Colonic mucosa (tissue), 4 donors: ENCODE data around the gene ACTR2. TPM values are rescaled to one million over a fixed set of nuclear protein-coding genes. Genes with fewer than 3 reads are reported as not detected.

ENCODE experiments used
- DNase-seq: peaks from one replicate; pipeline ENCODE4 v3.0.0-alpha.2; 2020
- H3K27ac ChIP-seq: fragments of 200-600 bp; one replicate; pipeline ENCODE4 v1.8.0; 2021
- H3K27me3 ChIP-seq: fragments of 200-600 bp; one replicate; pipeline ENCODE4 v1.8.0; 2021
- H3K36me3 ChIP-seq: fragments of 200-600 bp; one replicate; pipeline ENCODE4 v1.8.0; 2021
- H3K4me1 ChIP-seq: fragments of 200-600 bp; one replicate; pipeline ENCODE4 v1.8.0; 2021; ENCODE audit warnings: mild to moderate bottlenecking
- H3K4me3 ChIP-seq: fragments of 200-600 bp; one replicate; pipeline ENCODE4 v1.8.0; 2021
- H3K9ac ChIP-seq, 2 donors: one replicate each; pipeline ENCODE4 v1.7.0; 2013; ENCODE audit warnings: control low read depth in 2 of 2, low read depth in 2 of 2, low read length in 2 of 2
- H3K9me3 ChIP-seq: fragments of 200-600 bp; one replicate; pipeline ENCODE4 v1.8.0; 2021
- CTCF ChIP-seq: fragments of 200-600 bp; IDR thresholded peaks from one replicate; pipeline ENCODE4 v1.8.0; 2022; ENCODE audit warnings: antibody characterized with exemption, mild to moderate bottlenecking
- intact Hi-C: fragments of 100-400 bp; cut with DNase I; formaldehyde crosslinking; loops from one replicate; pipeline ENCODE4 v1.14.1; 2022
- total RNA-seq, 2 donors: library from RNA; stranded (reverse); fragmentation: NEBNext Ultra II Directional in 1 of 2; extraction: Animal tissue kit (Norgen Biotek cat#: 25700) in 1 of 2; gene quantifications; one replicate each; pipeline ENCODE4 v1.2.1, GENCODE V29; 2021
- donor health status: healthy.
- donor health status: DM: no; HTN: no; CAD: no.
- donor health status: DM: no; HTN: no; CAD: no.

ACTR2 gene
- total RNA-seq, 2 donors from 2014 or later: 314 to 406 TPM

GRCh38 chr2:65319674-65320041 is 92.0 kb downstream of the ACTR2 start:
- no peak overlapping the region for H3K4me3 ChIP-seq
- no peak for TF ChIP-seq CTCF
- intact Hi-C loops: no loop called here
- H3K9me3 ChIP-seq: no peaks in the 10 kb centered on the region
- H3K9ac ChIP-seq: no peak overlapping the region
- no peaks in the 10 kb centered on the region for H3K27me3 ChIP-seq
- H3K4me1 ChIP-seq: no peaks in the 10 kb centered on the region
- no peak for DNase-seq
- H3K36me3 ChIP-seq: no peaks in the 10 kb centered on the region
- H3K27ac ChIP-seq: no peak overlapping the region

GRCh38 chr2:65320042-65320725 is 92.6 kb downstream of the ACTR2 start:
- no peak overlapping the region for H3K4me3 ChIP-seq
- no peak overlapping the region for H3K9ac ChIP-seq
- H3K4me1 ChIP-seq: no peaks in the 10 kb centered on the region
- TF ChIP-seq CTCF: no peak
- no peaks in the 10 kb centered on the region for H3K9me3 ChIP-seq
- intact Hi-C loops: no loop called here
- peak overlapping the region; percentile 17 for H3K27ac ChIP-seq
- no peaks in the 10 kb centered on the region for H3K36me3 ChIP-seq
- no peaks in the 10 kb centered on the region for H3K27me3 ChIP-seq
- no peak for DNase-seq

Other genes starting within 250 kb of the ACTR2 start
- gene SLC1A4, start 238.4 kb upstream of the ACTR2 start, total RNA-seq: 10 to 100 TPM; 13.7 to 32.4 TPM
- 1 to 10 TPM; 7.1 to 8.5 TPM for gene CEP68, start 171.4 kb upstream of the ACTR2 start, total RNA-seq
- 100 to 1,000 TPM; 187 to 212 TPM for gene RAB1A, start 97.7 kb upstream of the ACTR2 start, total RNA-seq
- 10 to 100 TPM; 36.9 to 47.8 TPM for gene SPRED2, start 204.8 kb downstream of the ACTR2 start, total RNA-seq